Adrenal gland (tissue), 5 donors: ENCODE results near the gene TNNT2.

Source experiments
- POLR2A ChIP-seq, 2 donors: fragments of 450-650 bp; IDR thresholded peaks; one replicate each; pipeline ENCODE4 v1.6.1; 2017; ENCODE audit warnings: antibody characterized with exemption in 2 of 2, mild to moderate bottlenecking in 2 of 2, moderate library complexity in 1 of 2
- TF ChIP-seq, protein P1 (sequence below), 6 experiments: fragments of 450-650 bp in 4 of 6; fragments of 200-600 bp in 2 of 6; sonication (generic) in 1 of 6; IDR thresholded peaks; 1 replicate in 5 of 6; 2 replicates in 1 of 6; pipeline versions ENCODE4 v1.5.1 to v1.8.0; 2016 to 2021; ENCODE audit warnings: antibody characterized with exemption in 6 of 6, mild to moderate bottlenecking in 2 of 6, moderate library complexity in 1 of 6
- donor health status: DM: no; HTN: no; CAD: no.

DNA sequence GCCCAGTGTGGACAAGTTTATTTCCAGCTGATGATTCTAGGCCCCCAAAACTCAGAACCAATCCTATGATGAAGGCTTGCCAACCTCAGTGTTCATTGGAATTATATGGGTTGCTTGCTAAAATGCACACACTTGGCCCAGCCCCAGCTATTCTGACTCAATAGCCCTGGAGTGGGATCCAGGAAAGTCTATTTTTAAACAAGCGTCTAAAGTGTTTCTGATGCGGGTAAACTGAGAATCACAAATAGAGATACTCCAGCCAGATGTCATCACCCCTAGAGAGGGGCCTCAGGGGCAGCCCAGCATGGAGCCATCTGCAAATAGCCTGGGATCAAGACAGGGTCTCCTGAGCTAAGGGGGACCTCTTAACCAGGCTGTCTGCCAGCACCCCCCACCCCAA is 48.2 kb downstream of the TNNT2 start:
- no peak for TF ChIP-seq POLR2A (IDR thresholded peaks at IDR 0.05)
- TF ChIP-seq, protein P1, sequence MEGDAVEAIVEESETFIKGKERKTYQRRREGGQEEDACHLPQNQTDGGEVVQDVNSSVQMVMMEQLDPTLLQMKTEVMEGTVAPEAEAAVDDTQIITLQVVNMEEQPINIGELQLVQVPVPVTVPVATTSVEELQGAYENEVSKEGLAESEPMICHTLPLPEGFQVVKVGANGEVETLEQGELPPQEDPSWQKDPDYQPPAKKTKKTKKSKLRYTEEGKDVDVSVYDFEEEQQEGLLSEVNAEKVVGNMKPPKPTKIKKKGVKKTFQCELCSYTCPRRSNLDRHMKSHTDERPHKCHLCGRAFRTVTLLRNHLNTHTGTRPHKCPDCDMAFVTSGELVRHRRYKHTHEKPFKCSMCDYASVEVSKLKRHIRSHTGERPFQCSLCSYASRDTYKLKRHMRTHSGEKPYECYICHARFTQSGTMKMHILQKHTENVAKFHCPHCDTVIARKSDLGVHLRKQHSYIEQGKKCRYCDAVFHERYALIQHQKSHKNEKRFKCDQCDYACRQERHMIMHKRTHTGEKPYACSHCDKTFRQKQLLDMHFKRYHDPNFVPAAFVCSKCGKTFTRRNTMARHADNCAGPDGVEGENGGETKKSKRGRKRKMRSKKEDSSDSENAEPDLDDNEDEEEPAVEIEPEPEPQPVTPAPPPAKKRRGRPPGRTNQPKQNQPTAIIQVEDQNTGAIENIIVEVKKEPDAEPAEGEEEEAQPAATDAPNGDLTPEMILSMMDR (IDR thresholded peaks at IDR 0.05), result no peak
